ENCODE data around the gene ATM.

DNA sequence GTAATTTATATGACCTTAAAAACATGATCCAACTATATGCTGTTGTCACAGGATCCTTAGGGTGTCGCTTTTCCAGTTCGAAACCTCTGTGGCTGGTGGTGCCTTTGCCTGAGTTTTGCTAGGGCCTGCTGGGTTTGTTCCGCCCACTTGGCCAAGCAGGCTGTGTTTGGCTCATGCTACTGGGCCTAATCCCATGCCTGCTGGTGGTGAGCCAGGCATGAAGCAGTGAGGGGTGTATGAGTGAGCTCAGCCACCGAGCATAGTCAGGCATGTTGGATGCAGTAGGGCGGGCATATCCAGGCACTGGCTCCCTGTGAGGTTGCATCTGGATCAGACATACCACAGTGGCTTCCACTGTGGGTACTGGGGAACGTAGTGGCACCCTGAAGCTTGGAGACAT is 16.7 kb upstream of the ATM start:
- TF ChIP-seq, protein P1, sequence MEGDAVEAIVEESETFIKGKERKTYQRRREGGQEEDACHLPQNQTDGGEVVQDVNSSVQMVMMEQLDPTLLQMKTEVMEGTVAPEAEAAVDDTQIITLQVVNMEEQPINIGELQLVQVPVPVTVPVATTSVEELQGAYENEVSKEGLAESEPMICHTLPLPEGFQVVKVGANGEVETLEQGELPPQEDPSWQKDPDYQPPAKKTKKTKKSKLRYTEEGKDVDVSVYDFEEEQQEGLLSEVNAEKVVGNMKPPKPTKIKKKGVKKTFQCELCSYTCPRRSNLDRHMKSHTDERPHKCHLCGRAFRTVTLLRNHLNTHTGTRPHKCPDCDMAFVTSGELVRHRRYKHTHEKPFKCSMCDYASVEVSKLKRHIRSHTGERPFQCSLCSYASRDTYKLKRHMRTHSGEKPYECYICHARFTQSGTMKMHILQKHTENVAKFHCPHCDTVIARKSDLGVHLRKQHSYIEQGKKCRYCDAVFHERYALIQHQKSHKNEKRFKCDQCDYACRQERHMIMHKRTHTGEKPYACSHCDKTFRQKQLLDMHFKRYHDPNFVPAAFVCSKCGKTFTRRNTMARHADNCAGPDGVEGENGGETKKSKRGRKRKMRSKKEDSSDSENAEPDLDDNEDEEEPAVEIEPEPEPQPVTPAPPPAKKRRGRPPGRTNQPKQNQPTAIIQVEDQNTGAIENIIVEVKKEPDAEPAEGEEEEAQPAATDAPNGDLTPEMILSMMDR (IDR thresholded peaks at IDR 0.05): no peak
- TF ChIP-seq EP300 (IDR thresholded peaks at IDR 0.05): no peak
